BLaER1 (cell line): ENCODE measurements around the gene MAG.

Experiments
- H3K27ac ChIP-seq: shearing (Covaris generic); formaldehyde crosslinking; 2 replicates; pipeline ENCODE4 v1.8.1; 2022
- H3K27me3 ChIP-seq: shearing (Covaris generic); formaldehyde crosslinking; 2 replicates; pipeline ENCODE4 v1.8.1; 2022
- H3K36me3 ChIP-seq: shearing (Covaris generic); formaldehyde crosslinking; 2 replicates; pipeline ENCODE4 v1.8.1; 2022
- H3K4me1 ChIP-seq: shearing (Covaris generic); formaldehyde crosslinking; 2 replicates; pipeline ENCODE4 v1.8.1; 2022
- H3K4me2 ChIP-seq: shearing (Covaris generic); formaldehyde crosslinking; 2 replicates; pipeline ENCODE4 v1.8.1; 2022
- H3K4me3 ChIP-seq: shearing (Covaris generic); formaldehyde crosslinking; 2 replicates; pipeline ENCODE4 v1.8.1; 2022
- H3K9ac ChIP-seq: shearing (Covaris generic); formaldehyde crosslinking; 2 replicates; pipeline ENCODE4 v1.8.1; 2022
- H3K9me3 ChIP-seq: shearing (Covaris generic); formaldehyde crosslinking; 2 replicates; pipeline ENCODE4 v1.8.1; 2022
- H4K20me1 ChIP-seq: shearing (Covaris generic); formaldehyde crosslinking; 2 replicates; pipeline ENCODE4 v1.8.1; 2022
- Cebpa-rat ChIP-seq: shearing (Covaris generic); IDR thresholded peaks from 2 replicates; pipeline ENCODE4 v1.8.1; 2022

The MAG gene

DNA sequence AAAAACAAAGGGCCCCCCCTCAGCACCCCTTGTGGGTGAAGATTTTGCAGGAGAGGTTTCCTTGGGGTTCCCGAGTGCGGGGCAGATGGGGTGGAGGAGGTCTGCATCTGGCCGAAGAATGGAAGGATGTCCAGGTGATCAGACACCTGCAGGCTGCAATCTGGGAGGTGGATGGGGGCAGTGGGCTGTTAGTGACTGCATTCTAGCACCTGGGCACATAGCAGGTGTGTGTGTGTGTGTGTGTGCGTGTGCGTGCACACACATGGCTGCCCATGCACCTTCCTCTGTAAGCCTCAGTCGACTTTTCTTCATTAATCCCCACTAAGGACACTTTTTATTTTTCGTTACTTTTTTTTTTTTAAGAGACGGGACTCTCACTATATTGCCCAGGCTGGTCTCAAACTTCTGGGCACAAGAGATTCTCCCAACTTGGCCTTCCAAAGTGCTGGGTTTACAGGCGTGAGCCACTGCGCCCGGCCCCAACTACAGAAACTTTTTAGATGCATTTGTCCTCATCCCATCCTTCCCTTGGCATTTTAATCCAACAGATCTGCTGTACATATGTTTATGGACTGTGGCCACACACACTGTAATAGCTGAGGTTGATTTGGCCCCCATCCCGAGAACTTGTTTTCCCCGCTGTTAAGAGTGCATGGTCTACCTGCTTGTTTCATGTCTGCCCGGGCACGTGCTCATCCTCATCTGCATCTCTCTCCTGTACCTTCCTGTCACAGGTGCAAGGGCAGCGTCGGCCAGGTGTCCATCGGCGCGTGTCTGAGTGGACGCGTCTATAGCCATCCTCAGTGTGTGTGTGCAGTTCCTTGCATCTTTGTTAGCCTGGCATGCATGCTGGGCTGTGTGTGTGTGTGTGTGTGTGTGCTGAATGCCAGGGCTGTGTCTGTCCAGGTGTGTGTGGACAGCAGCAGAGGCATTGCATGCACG, 731 bp downstream of the MAG start:
- TF ChIP-seq Cebpa-rat, result no peak
- Histone ChIP-seq H3K4me2 (peak overlapping the region; percentile 77), H3K27me3 (no peaks in the 10 kb centered on the region), H3K9ac (no peak overlapping the region), H3K4me1 (peaks cover 77% of the 10 kb centered on the region), H4K20me1 (no peaks in the 10 kb centered on the region), H3K4me3 (no peak overlapping the region), H3K27ac (no peak overlapping the region), H3K9me3 (no peaks in the 10 kb centered on the region), H3K36me3 (no peaks in the 10 kb centered on the region)

DNA sequence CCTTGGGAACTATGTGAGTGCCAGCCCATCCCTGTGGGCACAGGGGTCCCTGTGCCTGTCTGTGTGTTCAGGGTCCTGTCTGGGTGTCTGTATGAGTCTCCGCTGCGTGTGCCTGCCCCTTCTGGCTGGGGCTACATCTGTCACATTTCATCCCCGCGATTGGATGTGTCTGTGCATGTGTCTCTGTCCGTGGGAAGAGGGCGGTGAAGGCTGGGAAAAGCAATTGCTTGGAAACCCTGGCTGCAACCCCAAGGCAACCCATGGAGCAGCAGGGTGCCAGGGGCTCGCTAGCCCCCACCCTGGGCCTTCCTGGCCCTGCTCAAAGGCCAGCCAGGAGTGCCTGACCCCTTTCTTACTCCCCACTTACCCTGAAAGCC, 1.4 kb downstream of the MAG start:
- Histone ChIP-seq H4K20me1 (no peaks in the 10 kb centered on the region), H3K27me3 (no peaks in the 10 kb centered on the region), H3K36me3 (no peaks in the 10 kb centered on the region), H3K4me3 (no peak overlapping the region), H3K27ac (0 out of 2 replicates have a peak overlapping the region, but pooled peaks have one; percentile 13), H3K4me1 (peaks cover 77% of the 10 kb centered on the region), H3K9ac (no peak overlapping the region), H3K9me3 (no peaks in the 10 kb centered on the region), H3K4me2 (peak overlapping the region; percentile 77)
- TF ChIP-seq Cebpa-rat, result no peak

DNA sequence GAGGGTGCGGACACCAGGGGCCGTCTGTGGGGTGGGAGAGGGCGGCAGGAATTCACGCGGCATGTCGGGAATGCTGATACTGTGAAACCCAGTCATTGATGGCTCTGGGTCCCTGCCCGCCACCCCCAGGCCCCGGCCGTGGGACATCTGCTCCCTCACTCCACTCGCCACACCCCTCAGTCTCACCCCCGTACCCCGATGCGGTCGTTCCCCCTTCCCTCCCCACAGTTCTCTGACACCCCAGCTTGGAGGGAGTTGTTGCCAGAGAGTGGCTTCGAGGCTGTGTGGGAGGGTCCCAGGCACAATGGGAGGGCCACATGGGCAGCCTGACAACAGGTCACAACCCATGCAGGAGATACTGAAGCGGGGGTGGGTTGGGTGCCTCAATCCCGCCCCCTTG, 1.8 kb downstream of the MAG start:
- Histone ChIP-seq H3K9ac (no peak overlapping the region), H3K4me2 (peak overlapping the region; percentile 77; the same call in 1 of the 2 replicates), H3K27me3 (no peaks in the 10 kb centered on the region), H4K20me1 (no peaks in the 10 kb centered on the region), H3K4me1 (peaks cover 76% of the 10 kb centered on the region), H3K4me3 (no peak overlapping the region), H3K27ac (0 out of 2 replicates have a peak overlapping the region, but pooled peaks have one; percentile 13), H3K36me3 (no peaks in the 10 kb centered on the region), H3K9me3 (no peaks in the 10 kb centered on the region)
- TF ChIP-seq Cebpa-rat, result no peak

DNA sequence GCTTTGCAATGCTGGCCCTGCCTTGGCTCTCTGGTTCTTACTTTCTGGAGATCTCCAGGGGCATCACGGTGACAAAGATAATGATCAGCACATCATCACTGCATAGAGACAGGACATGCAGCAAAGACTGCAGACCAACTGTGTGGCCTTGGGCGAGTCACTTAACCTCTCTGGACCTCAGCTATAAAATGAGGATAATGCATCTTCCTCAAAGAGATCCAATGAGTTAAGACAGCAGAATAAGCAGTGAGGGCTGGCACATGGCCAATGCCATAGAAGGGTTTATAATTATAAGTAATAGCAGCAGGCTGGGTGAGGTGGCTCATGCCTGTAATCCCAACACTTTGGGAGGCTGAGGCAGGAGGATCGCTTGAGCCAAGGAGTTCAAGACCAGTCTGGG, 2.4 kb downstream of the MAG start:
- peaks cover 76% of the 10 kb centered on the region for H3K4me1 ChIP-seq
- H3K4me2 ChIP-seq, result peak overlapping the region; percentile 77; the same call in 1 of the 2 replicates
- H3K9me3 ChIP-seq, result no peaks in the 10 kb centered on the region
- no peaks in the 10 kb centered on the region for H3K36me3 ChIP-seq
- H4K20me1 ChIP-seq, result no peaks in the 10 kb centered on the region
- TF ChIP-seq Cebpa-rat, result no peak
- H3K27ac ChIP-seq, result no peak overlapping the region
- no peak overlapping the region for H3K4me3 ChIP-seq
- H3K9ac ChIP-seq, result no peak overlapping the region
- no peaks in the 10 kb centered on the region for H3K27me3 ChIP-seq

DNA sequence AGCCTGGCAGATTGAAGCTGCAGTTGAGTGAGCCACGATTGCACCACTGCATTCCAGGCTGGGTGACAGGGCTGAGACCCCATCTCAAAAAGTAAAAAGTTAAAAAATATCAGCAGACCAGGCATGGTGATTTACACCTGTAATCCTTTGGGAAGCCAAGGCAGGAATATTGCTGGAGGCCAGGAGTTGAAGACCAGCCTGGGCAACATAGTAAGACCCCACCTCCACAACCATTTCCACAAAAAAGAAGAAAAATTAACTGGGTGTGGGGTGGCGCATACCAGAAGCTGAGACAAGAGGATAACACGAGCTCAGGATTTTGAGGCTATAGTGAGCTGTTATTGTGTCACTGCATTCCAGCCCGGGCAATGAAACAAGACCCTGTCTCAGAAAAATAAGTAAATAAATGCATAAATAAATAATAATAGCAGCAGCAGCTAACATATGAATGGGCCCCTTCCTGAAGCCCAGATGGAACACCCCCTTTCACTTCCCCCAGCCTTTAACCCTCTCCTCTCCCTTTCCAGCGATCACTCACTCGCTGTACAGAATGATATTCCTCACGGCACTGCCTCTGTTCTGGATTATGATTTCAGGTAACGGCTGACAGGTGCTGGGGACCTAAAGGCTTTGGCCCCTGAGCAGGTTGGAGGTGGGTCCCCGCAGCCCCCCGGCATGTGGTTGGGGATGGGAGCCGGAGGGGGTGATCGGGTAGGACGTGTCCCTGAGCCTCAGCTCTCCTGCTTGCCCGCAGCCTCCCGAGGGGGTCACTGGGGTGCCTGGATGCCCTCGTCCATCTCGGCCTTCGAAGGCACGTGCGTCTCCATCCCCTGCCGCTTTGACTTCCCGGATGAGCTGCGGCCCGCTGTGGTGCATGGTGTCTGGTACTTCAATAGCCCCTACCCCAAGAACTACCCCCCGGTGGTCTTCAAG, 3.2 kb downstream of the MAG start:
- Histone ChIP-seq H3K9me3 (no peaks in the 10 kb centered on the region), H4K20me1 (no peaks in the 10 kb centered on the region), H3K4me1 (peaks cover 76% of the 10 kb centered on the region), H3K36me3 (no peaks in the 10 kb centered on the region), H3K4me2 (peak overlapping the region; percentile 77), H3K27ac (peak overlapping the region; percentile 74), H3K27me3 (no peaks in the 10 kb centered on the region), H3K4me3 (no peak overlapping the region), H3K9ac (peak overlapping the region; percentile 40; the same call in 1 of the 2 replicates)
- TF ChIP-seq Cebpa-rat, result no peak

DNA sequence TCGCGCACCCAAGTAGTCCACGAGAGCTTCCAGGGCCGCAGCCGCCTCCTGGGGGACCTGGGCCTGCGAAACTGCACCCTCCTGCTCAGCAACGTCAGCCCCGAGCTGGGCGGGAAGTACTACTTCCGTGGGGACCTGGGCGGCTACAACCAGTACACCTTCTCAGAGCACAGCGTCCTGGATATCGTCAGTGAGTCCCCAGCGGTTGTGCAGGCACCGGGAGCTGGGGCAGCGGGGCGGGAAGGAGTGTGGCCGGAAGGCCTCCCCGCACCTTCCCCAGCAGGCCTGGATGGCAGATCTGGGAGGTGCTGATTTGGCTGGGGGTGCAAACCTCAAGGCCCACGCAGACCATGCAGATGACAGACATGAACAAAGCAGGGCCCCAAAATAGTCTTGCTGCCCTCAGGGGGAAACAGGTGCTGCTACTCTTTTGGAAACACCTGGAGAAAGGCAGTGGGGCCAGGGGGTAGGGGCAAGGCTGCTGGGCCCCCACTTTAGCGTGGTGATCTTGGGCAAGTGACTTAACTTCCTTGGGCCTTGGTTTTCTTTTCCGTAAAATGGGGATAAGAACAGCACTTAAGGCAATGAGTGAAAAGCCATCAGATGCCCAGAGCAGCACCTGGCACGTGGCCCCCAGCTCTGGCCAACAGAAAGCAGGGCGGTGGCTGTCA, 4.0 kb downstream of the MAG start:
- H3K4me3 ChIP-seq, result peak overlapping the region; percentile 3; the same call in 1 of the 2 replicates
- H3K27me3 ChIP-seq, result no peaks in the 10 kb centered on the region
- H4K20me1 ChIP-seq, result no peaks in the 10 kb centered on the region
- H3K36me3 ChIP-seq, result no peaks in the 10 kb centered on the region
- TF ChIP-seq Cebpa-rat, result no peak
- peaks cover 75% of the 10 kb centered on the region for H3K4me1 ChIP-seq
- peak overlapping the region; percentile 74 for H3K27ac ChIP-seq
- H3K9me3 ChIP-seq, result no peaks in the 10 kb centered on the region
- peak overlapping the region; percentile 77 for H3K4me2 ChIP-seq
- H3K9ac ChIP-seq, result peak overlapping the region; percentile 40; the same call in 1 of the 2 replicates

DNA sequence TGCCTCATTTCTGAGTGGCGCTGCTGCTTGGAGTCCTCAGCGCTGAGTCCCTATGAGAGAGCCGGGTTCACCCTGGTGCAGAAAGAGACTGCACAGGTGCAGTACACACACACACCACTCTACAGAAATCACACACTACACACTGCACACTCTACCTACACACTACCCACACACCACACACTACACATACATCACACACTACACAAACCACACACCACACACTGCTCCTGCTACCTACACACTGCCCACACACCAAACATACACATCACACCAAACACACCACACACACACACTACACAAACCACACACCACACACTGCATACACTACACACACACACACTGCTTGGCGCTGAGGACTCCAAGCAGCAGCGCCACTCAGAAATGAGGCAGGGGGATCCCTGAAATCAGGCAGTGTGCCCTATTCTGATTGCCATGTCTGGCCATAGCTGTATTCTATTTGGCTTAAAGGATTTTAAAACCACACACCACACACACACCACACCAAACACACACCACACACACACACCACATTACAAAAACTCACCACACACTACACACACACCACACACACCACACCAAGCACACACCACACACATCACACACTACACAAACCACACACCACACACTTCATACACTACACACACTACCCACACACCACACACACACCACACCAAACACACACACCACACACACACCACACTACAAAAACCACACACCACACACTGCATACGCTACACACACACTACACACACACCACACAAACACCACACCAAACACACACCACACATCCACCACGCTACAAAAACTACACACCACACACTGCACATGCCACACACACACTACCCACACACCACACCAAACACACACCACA, 4.9 kb downstream of the MAG start:
- no peak overlapping the region for H3K4me3 ChIP-seq
- no peaks in the 10 kb centered on the region for H3K27me3 ChIP-seq
- no peaks in the 10 kb centered on the region for H4K20me1 ChIP-seq
- TF ChIP-seq Cebpa-rat, result no peak
- peaks cover 66% of the 10 kb centered on the region for H3K4me1 ChIP-seq
- H3K36me3 ChIP-seq, result no peaks in the 10 kb centered on the region
- H3K4me2 ChIP-seq, result peak overlapping the region; percentile 77
- H3K9me3 ChIP-seq, result no peaks in the 10 kb centered on the region
- peak overlapping the region; percentile 74; the same call in 1 of the 2 replicates for H3K27ac ChIP-seq
- H3K9ac ChIP-seq, result no peak overlapping the region

DNA sequence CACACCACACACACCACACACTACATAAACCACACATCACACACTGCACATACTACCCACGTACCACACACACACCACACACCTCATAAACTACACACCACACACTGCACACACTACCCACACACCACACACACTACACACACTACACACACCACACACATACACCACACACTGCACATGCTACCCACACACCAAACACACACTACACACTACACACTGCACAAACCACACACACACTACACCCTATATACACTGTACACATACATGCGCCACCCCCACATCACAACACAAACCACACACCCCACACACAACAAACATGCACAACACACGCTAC, 5.5 kb downstream of the MAG start:
- Histone ChIP-seq H3K27me3 (no peaks in the 10 kb centered on the region), H3K4me2 (peak overlapping the region; percentile 77), H3K4me3 (no peak overlapping the region), H3K4me1 (peaks cover 60% of the 10 kb centered on the region), H4K20me1 (no peaks in the 10 kb centered on the region), H3K9ac (no peak overlapping the region), H3K9me3 (no peaks in the 10 kb centered on the region), H3K36me3 (no peaks in the 10 kb centered on the region), H3K27ac (peak overlapping the region; percentile 74; the same call in 1 of the 2 replicates)
- TF ChIP-seq Cebpa-rat, result no peak

DNA sequence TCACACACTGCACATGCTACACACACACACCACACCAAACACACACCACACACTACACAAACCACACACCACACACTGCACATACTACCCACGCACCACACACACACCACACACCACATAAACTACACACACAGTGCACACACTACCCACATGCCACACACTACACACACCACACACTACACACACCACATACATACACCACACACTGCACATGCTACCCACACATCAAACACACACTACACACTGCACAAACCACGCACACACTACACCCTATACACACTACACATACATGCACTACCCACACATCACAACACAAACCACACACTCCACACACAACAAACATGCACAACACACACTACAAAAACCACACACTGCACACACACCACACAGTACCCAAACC, 6.0 kb downstream of the MAG start:
- H3K27ac ChIP-seq, result peak overlapping the region; percentile 74
- peaks cover 60% of the 10 kb centered on the region for H3K4me1 ChIP-seq

More for the DNA sequence above, 6.0 kb downstream of the MAG start:
- Histone ChIP-seq H3K4me3 (no peak overlapping the region), H3K9me3 (no peaks in the 10 kb centered on the region), H3K27me3 (no peaks in the 10 kb centered on the region), H4K20me1 (no peaks in the 10 kb centered on the region), H3K9ac (no peak overlapping the region), H3K36me3 (no peaks in the 10 kb centered on the region), H3K4me2 (peak overlapping the region; percentile 77; the same call in 1 of the 2 replicates)
- no peak for TF ChIP-seq Cebpa-rat
